H1 (cell line): ENCODE measurements around the gene PRKCA. TPM values are rescaled to one million over a fixed set of nuclear protein-coding genes. Genes with fewer than 3 reads are reported as not detected.

Experiments
- CTCF ChIA-PET: fragments of 300-600 bp; sonication (Branson Sonifier 250); formaldehyde crosslinking; loops from one replicate; lab custom pipeline; 2021; ENCODE audit not compliant: partially characterized antibody; lab: Charles Lee
- POLR2A ChIA-PET: fragments of 300-600 bp; sonication (Branson Sonifier 250); formaldehyde crosslinking; loops from one replicate; lab custom pipeline; 2021; ENCODE audit warnings: inconsistent platforms; ENCODE audit not compliant: partially characterized antibody; lab: Charles Lee
- DNase-seq, 2 experiments: peaks; one replicate each; pipeline versions ENCODE4 v3.0.0 to v3.0.0-alpha.2; 2010 to 2022; ENCODE audit warnings: low spot score in 2 of 2, low read depth in 1 of 2, mixed read lengths in 1 of 2
- FAIRE-seq: peaks from 2 replicates; lab custom pipeline; 2011; peaks lifted over from hg19 to GRCh38; lab: Jason Lieb, UNC
- H2AFZ ChIP-seq: 2 replicates; pipeline ENCODE4 v1.8.1; 2012; ENCODE audit warnings: low read length, inconsistent platforms
- H2AK5ac ChIP-seq: 2 replicates; pipeline ENCODE4 v1.6.1; 2013; ENCODE audit warnings: low read depth, low read length
- H2BK120ac ChIP-seq: replicated peaks from 2 replicates; pipeline ENCODE3; 2013; ENCODE audit warnings: low read depth, low read length, inconsistent platforms
- H2BK12ac ChIP-seq: 2 replicates; pipeline ENCODE4 v1.6.1; 2013; ENCODE audit warnings: low read depth, low read length
- H2BK15ac ChIP-seq: 2 replicates; pipeline ENCODE4 v1.6.1; 2013; ENCODE audit warnings: low read length
- H2BK20ac ChIP-seq: 2 replicates; pipeline ENCODE4 v1.6.1; 2013; ENCODE audit warnings: low read length
- H2BK5ac ChIP-seq: 2 replicates; pipeline ENCODE4 v1.6.1; 2013; ENCODE audit warnings: low read depth, low read length
- H3K14ac ChIP-seq: 2 replicates; pipeline ENCODE4 v1.6.1; 2013; ENCODE audit warnings: inconsistent platforms; ENCODE audit not compliant: insufficient read length
- H3K18ac ChIP-seq: 2 replicates; pipeline ENCODE4 v1.6.1; 2013; ENCODE audit warnings: low read length; ENCODE audit errors: extremely low read depth
- H3K23ac ChIP-seq: 2 replicates; pipeline ENCODE4 v1.6.1; 2013; ENCODE audit warnings: inconsistent platforms; ENCODE audit not compliant: insufficient read length
- H3K23me2 ChIP-seq: 2 replicates; pipeline ENCODE4 v1.6.1; 2013; ENCODE audit warnings: low read depth, low read length
- H3K27ac ChIP-seq: 2 replicates; pipeline ENCODE4 v1.6.1; 2011; ENCODE audit warnings: low read depth, low read length, inconsistent platforms
- H3K27me3 ChIP-seq, 4 experiments: replicated peaks in 1 of 4; 1 replicate in 1 of 4; 2 replicates in 3 of 4; pipeline versions ENCODE4 v1.6.1 to v1.8.1; 2011 to 2013; ENCODE audit warnings: low read length in 3 of 4, mild to moderate bottlenecking in 3 of 4, inconsistent platforms in 2 of 4, mixed read lengths in 2 of 4, moderate library complexity in 1 of 4; ENCODE audit not compliant: control insufficient read depth in 3 of 4, insufficient read depth in 3 of 4; ENCODE audit errors: extremely low read depth in 1 of 4
- H3K36me3 ChIP-seq, 4 experiments: 2 replicates each; pipeline versions ENCODE4 v1.6.1 to v1.8.1; 2011 to 2013; ENCODE audit warnings: mild to moderate bottlenecking in 4 of 4, low read length in 3 of 4, moderate library complexity in 2 of 4, control low read depth in 1 of 4, inconsistent platforms in 1 of 4; ENCODE audit not compliant: insufficient read depth in 4 of 4, control insufficient read depth in 2 of 4
- H3K4ac ChIP-seq: replicated peaks from 2 replicates; pipeline ENCODE3; 2013; ENCODE audit warnings: low read length, low read depth, mixed read lengths, inconsistent platforms; ENCODE audit not compliant: insufficient read length
- H3K4me1 ChIP-seq, 4 experiments: replicated peaks in 1 of 4; 1 replicate in 1 of 4; 2 replicates in 3 of 4; pipeline versions ENCODE4 v1.6.1 to v1.8.1; 2011 to 2013; ENCODE audit warnings: low read length in 3 of 4, inconsistent platforms in 2 of 4, mixed read lengths in 1 of 4; ENCODE audit not compliant: insufficient read depth in 4 of 4, control insufficient read depth in 3 of 4
- H3K4me2 ChIP-seq, 2 experiments: 2 replicates each; pipeline versions ENCODE4 v1.6.1 to v1.8.1; 2011 to 2013; ENCODE audit warnings: low read depth in 2 of 2, low read length in 2 of 2, control low read depth in 1 of 2, inconsistent platforms in 1 of 2, mild to moderate bottlenecking in 1 of 2; ENCODE audit not compliant: insufficient read depth in 1 of 2
- H3K4me3 ChIP-seq, 4 experiments: fragments of 200-600, 300-600 bp in 1 of 4; sonication (generic), shearing (Covaris generic), sonication (Bioruptor Twin) in 1 of 4; 2 replicates each; pipeline versions ENCODE4 v1.5.1 to v1.8.1; 2011 to 2016; ENCODE audit warnings: low read length in 4 of 4, low read depth in 3 of 4, control low read depth in 2 of 4, inconsistent platforms in 2 of 4, mild to moderate bottlenecking in 2 of 4, mixed read lengths in 1 of 4, moderate library complexity in 1 of 4; ENCODE audit not compliant: insufficient read depth in 2 of 4; ENCODE audit errors: extremely low read depth in 1 of 4
- H3K56ac ChIP-seq: replicated peaks from 2 replicates; pipeline ENCODE3; 2013; ENCODE audit warnings: low read depth, mild to moderate bottlenecking, mixed read lengths, low read length, inconsistent platforms; ENCODE audit not compliant: insufficient read length
- H3K79me1 ChIP-seq: 2 replicates; pipeline ENCODE4 v1.6.1; 2013; ENCODE audit warnings: low read depth, low read length, control low read depth
- H3K79me2 ChIP-seq, 2 experiments: 2 replicates each; pipeline versions ENCODE4 v1.6.1 to v1.8.1; 2012 to 2013; ENCODE audit warnings: low read length in 2 of 2, mild to moderate bottlenecking in 2 of 2, inconsistent platforms in 1 of 2; ENCODE audit not compliant: insufficient read depth in 2 of 2, control insufficient read depth in 1 of 2
- H3K9ac ChIP-seq, 4 experiments: replicated peaks in 1 of 4; 1 replicate in 1 of 4; 2 replicates in 3 of 4; pipeline versions ENCODE4 v1.6.1 to v1.8.1; 2011 to 2013; ENCODE audit warnings: low read depth in 3 of 4, low read length in 3 of 4, control low read depth in 2 of 4, mild to moderate bottlenecking in 2 of 4, moderate library complexity in 2 of 4, inconsistent platforms in 1 of 4; ENCODE audit errors: extremely low read depth in 1 of 4
- H3K9me3 ChIP-seq, 2 experiments: 2 replicates each; pipeline versions ENCODE4 v1.6.1 to v1.8.1; 2012 to 2013; ENCODE audit warnings: mild to moderate bottlenecking in 2 of 2, moderate library complexity in 2 of 2, control low read depth in 1 of 2, inconsistent platforms in 1 of 2, low read depth in 1 of 2, low read length in 1 of 2, mixed read lengths in 1 of 2; ENCODE audit not compliant: insufficient read depth in 2 of 2
- H4K20me1 ChIP-seq, 2 experiments: replicated peaks in 1 of 2; 2 replicates each; pipeline versions ENCODE3 to v1.8.1; 2011 to 2013; ENCODE audit warnings: inconsistent platforms in 2 of 2, low read length in 2 of 2, mild to moderate bottlenecking in 1 of 2; ENCODE audit not compliant: insufficient read depth in 2 of 2, control insufficient read depth in 1 of 2
- H4K5ac ChIP-seq: 2 replicates; pipeline ENCODE4 v1.6.1; 2013; ENCODE audit warnings: low read length, low read depth, mixed read lengths, inconsistent platforms; ENCODE audit not compliant: insufficient read length
- H4K8ac ChIP-seq: 2 replicates; pipeline ENCODE4 v1.8.0; 2013; ENCODE audit warnings: mild to moderate bottlenecking, moderate library complexity, low read length, inconsistent platforms; ENCODE audit not compliant: insufficient read depth; ENCODE audit errors: extremely low read depth
- H4K91ac ChIP-seq: replicated peaks from 2 replicates; pipeline ENCODE3; 2013; ENCODE audit warnings: low read length, mixed read lengths, inconsistent platforms; ENCODE audit not compliant: insufficient read length
- ASH2L ChIP-seq: fragments of 200-600, 300-600 bp; sonication (generic); IDR thresholded peaks from one replicate; pipeline ENCODE4 v1.7.1; 2017; ENCODE audit warnings: low read length
- CEBPB ChIP-seq: IDR thresholded peaks from 2 replicates; pipeline ENCODE4 v1.6.1; 2012; ENCODE audit warnings: low read depth, low read length
- CHD2 ChIP-seq: IDR thresholded peaks from 2 replicates; pipeline ENCODE4 v1.6.1; 2012; ENCODE audit warnings: low read length, improper control_type of control experiment
- CREB1 ChIP-seq: IDR thresholded peaks from 2 replicates; pipeline ENCODE4 v1.6.1; 2012; ENCODE audit warnings: inconsistent platforms
- CTBP2 ChIP-seq: IDR thresholded peaks from 2 replicates; pipeline ENCODE4 v1.7.0; 2011; ENCODE audit warnings: borderline replicate concordance, mild to moderate bottlenecking, moderate library complexity, mixed read lengths, low read length; ENCODE audit not compliant: insufficient read depth, insufficient read length
- POLR2A ChIP-seq, 2 experiments: IDR thresholded peaks; 1 replicate in 1 of 2; 2 replicates in 1 of 2; pipeline ENCODE4 v1.6.1; 2011; ENCODE audit warnings: low read depth in 2 of 2, low read length in 2 of 2, mild to moderate bottlenecking in 2 of 2; ENCODE audit errors: control extremely low read depth in 1 of 2
- POU5F1 ChIP-seq: IDR thresholded peaks from 2 replicates; pipeline ENCODE4 v1.6.1; 2011; ENCODE audit warnings: low read depth, mild to moderate bottlenecking, low read length, moderate library complexity
- RAD21 ChIP-seq, 2 experiments: IDR thresholded peaks in 1 of 2; conservative IDR thresholded peaks in 1 of 2; 2 replicates each; pipeline ENCODE4 v1.6.1; 2011; ENCODE audit warnings: low read depth in 2 of 2, low read length in 2 of 2, improper control_type of control experiment in 1 of 2, inconsistent platforms in 1 of 2, mild to moderate bottlenecking in 1 of 2, moderate library complexity in 1 of 2
- RXRA ChIP-seq: IDR thresholded peaks from 2 replicates; pipeline ENCODE4 v1.6.1; 2011; ENCODE audit warnings: low read depth, mild to moderate bottlenecking, low read length, moderate library complexity; ENCODE audit not compliant: insufficient read depth
- SUZ12 ChIP-seq: fragments of 200-600 bp; sonication (generic); IDR thresholded peaks from 2 replicates; pipeline ENCODE4 v1.6.1; 2012; ENCODE audit warnings: mild to moderate bottlenecking, inconsistent platforms, low read length, moderate library complexity, mixed read lengths
- TAF1 ChIP-seq: IDR thresholded peaks from 2 replicates; pipeline ENCODE4 v1.6.1; 2011; ENCODE audit warnings: mild to moderate bottlenecking, low read depth, low read length
- TAF7 ChIP-seq: optimal IDR thresholded peaks from 2 replicates; pipeline ENCODE3; 2011; ENCODE audit warnings: low read depth, mild to moderate bottlenecking, inconsistent platforms, low read length, moderate library complexity, borderline replicate concordance
- WGBS, 2 experiments: shearing (Covaris generic) in 1 of 2; methylation state at CpG; one replicate each; pipeline versions ENCODE4 v1.1.6 to v1.1.7; 2013 to 2015; ENCODE audit warnings: low lambda C conversion rate in 2 of 2, mixed read lengths in 2 of 2, inconsistent platforms in 1 of 2, low coverage in 1 of 2, missing lambda C conversion rate in 1 of 2; ENCODE audit not compliant: insufficient replicate concordance in 2 of 2, insufficient coverage in 1 of 2, insufficient read length in 1 of 2; ENCODE audit errors: extremely low coverage in 1 of 2, missing lambda C conversion rate in 1 of 2; 5-methylcytosine and 5-hydroxymethylcytosine counted together
- polyA plus RNA-seq, 7 experiments: library from polyadenylated mRNA; depleted of rRNA in 3 of 7; stranded (reverse) in 5 of 7; unstranded in 2 of 7; fragments of >200 nt in 5 of 7; fragments of 200-250 nt in 2 of 7; gene quantifications; 1 replicate in 5 of 7; 2 replicates in 1 of 7; 4 replicates in 1 of 7; pipeline versions ENCODE4 v1.2.1 to v1.2.3, GENCODE V29; 2011 to 2013; ENCODE audit warnings: missing spikeins in 2 of 7, mixed read lengths in 2 of 7
- total RNA-seq: library from RNA; stranded (reverse); fragmentation: NEBNext Ultra II Directional; extraction: Animal tissue kit (Norgen Biotek cat#: 25700); gene quantifications from 2 replicates; pipeline ENCODE4 v1.2.1, GENCODE V29; 2021

The PRKCA gene
- total and polyA plus RNA-seq, 2 of the 8 experiments (the other 6 are each of a cell fraction or from before 2014, with no cell fraction given) = 5.8 to 17.8 TPM

DNA sequence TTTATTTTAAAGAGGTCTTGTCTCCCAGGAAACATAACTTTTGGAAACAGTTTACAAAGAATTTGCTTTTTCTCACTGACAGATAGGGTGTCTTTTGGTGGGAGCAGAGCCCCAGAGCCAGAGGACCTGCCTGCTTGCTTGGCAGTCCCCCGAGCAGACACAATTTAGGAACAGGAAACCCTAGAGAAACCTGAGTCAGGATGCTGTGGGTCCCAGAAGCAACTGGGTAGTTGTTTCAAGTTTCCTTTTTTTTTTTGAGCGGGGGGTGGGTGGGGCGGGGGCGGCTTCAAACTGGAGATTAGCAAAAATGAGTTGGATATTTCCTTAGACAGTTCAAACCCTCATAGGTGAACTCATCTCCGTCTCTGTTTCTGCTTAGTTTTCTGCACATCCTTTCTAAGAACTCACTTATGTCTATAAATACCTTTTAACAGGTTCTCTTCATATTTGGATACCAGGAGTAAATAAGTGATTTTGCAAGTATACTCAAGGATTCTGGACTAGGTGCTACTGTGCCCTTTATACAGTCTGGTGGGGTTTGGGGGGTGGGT, 135.1 kb downstream of the PRKCA start:
- H2BK5ac ChIP-seq = no peak overlapping the region
- no peak overlapping the region for H2BK12ac ChIP-seq
- no peak overlapping the region for H3K27ac ChIP-seq
- H3K79me2 ChIP-seq = peaks cover 3 to 14% of the 10 kb centered on the region in 2 experiments; a peak in 2 of 4 replicates
- H3K56ac ChIP-seq = no peak overlapping the region
- H4K8ac ChIP-seq = no peak overlapping the region
- 77% methylated on average over 2 of the region's 5 CpGs; no CpG with 5 or more reads in 1 of the 2 experiments for WGBS, 2 experiments
- H3K23me2 ChIP-seq = no peaks in the 10 kb centered on the region
- H2AFZ ChIP-seq = no peak overlapping the region
- ChIA-PET POLR2A (interaction anchor here (0.8 kb wide), 1 partner anchor 37 kb away, joined by 3 read pairs; no protein-coding TSS in a partner anchor), CTCF (interaction anchor here (1.3 to 1.6 kb wide), 2 partner anchors 9 to 127 kb away, joined by 5 read pairs; no protein-coding TSS in a partner anchor)
- no peak overlapping the region for H3K18ac ChIP-seq
- no peak overlapping the region for H2BK120ac ChIP-seq
- TF ChIP-seq POLR2A (IDR thresholded peaks at IDR 0.05; ENCODE audit: control extremely low read depth in 1 of 2, low read depth in 2 of 2, low read length in 2 of 2) (no peak), TAF1 (no peak), CTBP2 (no peak), TAF7 (no peak), ASH2L (no peak), CREB1 (no peak), RXRA (no peak), RAD21 (IDR thresholded peaks at IDR 0.05 in 1 of 2, conservative IDR thresholded peaks at IDR 0.05 in 1 of 2; ENCODE audit: low read depth in 2 of 2, low read length in 2 of 2) (no peak), CHD2 (no peak), SUZ12 (no peak), CEBPB (no peak), POU5F1 (no peak)
- H2AK5ac ChIP-seq = no peak overlapping the region
- H3K4me1 ChIP-seq = peaks cover 2 to 10% (median 7%) of the 10 kb centered on the region in 4 experiments; a peak in 4 of 7 replicates
- no peak overlapping the region for H2BK15ac ChIP-seq
- no peaks in the 10 kb centered on the region for H3K9me3 ChIP-seq
- H3K36me3 ChIP-seq = no peaks in the 10 kb centered on the region
- H3K27me3 ChIP-seq = no peaks in the 10 kb centered on the region
- H3K23ac ChIP-seq = no peak overlapping the region
- H4K20me1 ChIP-seq = no peaks in the 10 kb centered on the region
- H4K5ac ChIP-seq = no peak overlapping the region
- no peak for DNase-seq
- no peaks in the 10 kb centered on the region for H3K79me1 ChIP-seq
- no peak overlapping the region for H3K4me3 ChIP-seq
- H2BK20ac ChIP-seq = no peak overlapping the region
- no peak overlapping the region for H3K4ac ChIP-seq
- no peak for FAIRE-seq
- no peak overlapping the region for H4K91ac ChIP-seq
- no peak overlapping the region for H3K14ac ChIP-seq
- H3K4me2 ChIP-seq = no peak overlapping the region
- H3K9ac ChIP-seq = no peak overlapping the region
